A673 (cell line): ENCODE data around the gene SUGP2. TPM values are rescaled to one million over a fixed set of nuclear protein-coding genes. Genes with fewer than 3 reads are reported as not detected.
"Not testable (repeated sequence)": the region's sequence is repeated elsewhere in the genome, so short reads cannot be mapped to it uniquely, and the experiment has no call there.

Source experiments
- BruUV-seq: library from RNA; stranded (reverse); fragments of 400-500 nt; replicated peaks from 2 replicates; lab custom pipeline; 2021; lab: Mats Ljungman, UMichigan
- CTCF ChIA-PET: fragments of 300-600 bp; sonication (Branson Sonifier 250); formaldehyde crosslinking; loops from one replicate; lab custom pipeline; 2022; ENCODE audit warnings: antibody characterized with exemption; lab: Charles Lee
- POLR2A ChIA-PET: fragments of 300-600 bp; sonication (Branson Sonifier 250); formaldehyde crosslinking; loops from one replicate; lab custom pipeline; 2022; ENCODE audit warnings: antibody characterized with exemption; ENCODE audit not compliant: low non-redundant PET; lab: Charles Lee
- DNase-seq: peaks from one replicate; pipeline ENCODE4 v3.0.0-alpha.2; 2015; ENCODE audit warnings: low spot score
- H3K27ac ChIP-seq: fragments of 200-600 bp; sonication (generic); 2 replicates; pipeline ENCODE4 v1.5.1; 2016; ENCODE audit warnings: mixed run types, low read depth, mild to moderate bottlenecking, mixed read lengths, antibody characterized with exemption, low read length; ENCODE audit not compliant: poor library complexity, severe bottlenecking
- H3K27me3 ChIP-seq: fragments of 200-600 bp; sonication (generic); replicated peaks from 2 replicates; pipeline ENCODE4 v1.6.1; 2017; ENCODE audit warnings: mixed run types, low read depth, mild to moderate bottlenecking, mixed read lengths, antibody characterized with exemption, low read length; ENCODE audit not compliant: insufficient read depth, poor library complexity
- H3K36me3 ChIP-seq: fragments of 200-600 bp; sonication (generic); 2 replicates; pipeline ENCODE4 v1.6.1; 2016; ENCODE audit warnings: mixed run types, mild to moderate bottlenecking, mixed read lengths, antibody characterized with exemption, low read length; ENCODE audit not compliant: insufficient read depth, poor library complexity, severe bottlenecking
- H3K4me1 ChIP-seq: fragments of 200-600 bp; sonication (generic); 2 replicates; pipeline ENCODE4 v1.6.1; 2017; ENCODE audit warnings: mixed run types, mild to moderate bottlenecking, mixed read lengths, antibody characterized with exemption, low read length; ENCODE audit not compliant: insufficient read depth, poor library complexity, severe bottlenecking
- H3K4me3 ChIP-seq: fragments of 200-600 bp; sonication (generic); 2 replicates; pipeline ENCODE4 v1.5.1; 2016; ENCODE audit warnings: low read depth, mixed run types, mild to moderate bottlenecking, mixed read lengths, low read length; ENCODE audit not compliant: poor library complexity, severe bottlenecking
- H3K9me3 ChIP-seq: fragments of 200-600 bp; sonication (generic); 2 replicates; pipeline ENCODE4 v1.6.1; 2016; ENCODE audit warnings: mixed run types, low read depth, mild to moderate bottlenecking, mixed read lengths, antibody characterized with exemption, low read length; ENCODE audit not compliant: poor library complexity, severe bottlenecking
- CTCF ChIP-seq: fragments of 300-800, 200-600 bp; sonication (generic); conservative IDR thresholded peaks from 2 replicates; pipeline ENCODE4 v1.5.1; 2017; ENCODE audit warnings: low read depth, mild to moderate bottlenecking, antibody characterized with exemption, low read length, moderate library complexity, mixed read lengths
- EZH2 ChIP-seq: fragments of 200-600 bp; sonication (generic); IDR thresholded peaks from 2 replicates; pipeline ENCODE4 v1.6.1; 2017; ENCODE audit warnings: borderline replicate concordance, low read depth, mild to moderate bottlenecking, mixed read lengths, antibody characterized with exemption, low read length; ENCODE audit not compliant: poor library complexity, severe bottlenecking
- intact Hi-C: fragments of 100-400 bp; cut with micrococcal nuclease; formaldehyde crosslinking; loops from one replicate; pipeline ENCODE4 v1.10.0; 2022; ENCODE audit not compliant: unreplicated experiment
- total RNA-seq: library from RNA; stranded (reverse); gene quantifications from 2 replicates; pipeline ENCODE4 v1.2.3, GENCODE V29; 2021

The SUGP2 gene
- total RNA-seq, 1 experiment from 2014 or later: 120 TPM

GRCh38 chr19:19026299-19026971 is 6.9 kb downstream of the SUGP2 start:
- no peak for DNase-seq
- Histone ChIP-seq H3K4me1 (no peaks in the 10 kb centered on the region), H3K36me3 (peaks cover 86% of the 10 kb centered on the region), H3K27ac (no peak overlapping the region), H3K4me3 (no peak overlapping the region), H3K27me3 (no peaks in the 10 kb centered on the region), H3K9me3 (no peaks in the 10 kb centered on the region)
- intact Hi-C loops: no loop called here
- TF ChIP-seq EZH2 (no peak), CTCF (no peak; the same call in 1 of the 2 replicates)
- ChIA-PET POLR2A (no interaction called here), CTCF (interaction anchor here (0.6 kb wide), 1 partner anchor 12 kb away, joined by 3 read pairs; no protein-coding TSS in a partner anchor)
- no TSS peak for BruUV-seq

- Histone ChIP-seq H3K4me1 (no peaks in the 10 kb centered on the region), H3K4me3 (no peak overlapping the region), H3K36me3 (peaks cover 84% of the 10 kb centered on the region), H3K27ac (no peak overlapping the region), H3K9me3 (no peaks in the 10 kb centered on the region), H3K27me3 (no peaks in the 10 kb centered on the region)
- DNase-seq: no peak
- CTCF ChIA-PET: interaction anchor here (0.6 kb wide), 1 partner anchor 23 kb away, joined by 3 read pairs; no protein-coding TSS in a partner anchor
- intact Hi-C loops: no loop called here
- POLR2A ChIA-PET: no interaction called here
- TF ChIP-seq EZH2: no peak
- TF ChIP-seq CTCF: no peak
- BruUV-seq: no TSS peak
Observed at GRCh38 chr19:19025861-19026260, 7.5 kb downstream of the SUGP2 start.

GRCh38 chr19:19023376-19023775 is 9.9 kb downstream of the SUGP2 start:
- peaks cover 77% of the 10 kb centered on the region for H3K36me3 ChIP-seq
- CTCF ChIA-PET, H3K4me1 ChIP-seq, H3K27ac ChIP-seq, BruUV-seq, intact Hi-C loops, H3K27me3 ChIP-seq, POLR2A ChIA-PET, H3K4me3 ChIP-seq, H3K9me3 ChIP-seq, DNase-seq: not testable (repeated sequence)
